Measurements from ENCODE around the gene HECW1. TPM values are rescaled to one million over a fixed set of nuclear protein-coding genes. Genes with fewer than 3 reads are reported as not detected.

The HECW1 gene
- total and polyA plus RNA-seq, 2 of the 8 experiments (the other 6 are each of a cell fraction or from before 2014, with no cell fraction given), result 2.9 to 12.7 TPM

DNA sequence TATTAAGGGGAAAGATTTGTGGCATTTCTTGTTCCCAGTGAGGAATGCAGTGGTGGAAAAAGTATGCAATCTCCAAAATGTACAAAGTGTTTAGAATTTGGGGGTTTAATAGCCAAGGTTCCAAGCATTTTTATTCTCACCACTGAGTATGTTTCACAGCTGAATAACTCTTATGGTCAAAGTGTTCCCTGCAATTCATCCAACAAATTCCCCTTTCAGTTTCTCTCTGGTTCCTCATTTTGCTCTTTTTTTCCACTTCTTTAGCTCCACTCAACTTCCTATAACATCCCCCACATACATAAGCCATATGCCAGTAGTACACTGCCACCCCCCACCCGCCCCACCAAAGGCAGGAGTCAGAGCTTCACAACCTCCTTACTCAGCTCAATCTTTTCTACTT, 4.6 kb downstream of the HECW1 start:
- no peak overlapping the region for H2BK20ac ChIP-seq (ENCODE audit: low read length)
- no peak overlapping the region for H2BK15ac ChIP-seq (ENCODE audit: low read length)
- no peak overlapping the region for H3K18ac ChIP-seq (ENCODE audit: extremely low read depth, low read length)
- POLR2A ChIA-PET (ENCODE audit: partially characterized antibody), result interaction anchor here (1.9 kb wide), 1 partner anchor 10 kb away, joined by 5 read pairs; no protein-coding TSS in a partner anchor
- H3K79me2 ChIP-seq (ENCODE audit: control insufficient read depth in 1 of 2, insufficient read depth in 2 of 2, low read length in 2 of 2), result peaks cover 0 to 36% of the 10 kb centered on the region in 2 experiments; a peak in 3 of 4 replicates
- no peak overlapping the region for H4K5ac ChIP-seq (ENCODE audit: insufficient read length, low read depth, low read length)
- no peak for DNase-seq (ENCODE audit: low read depth in 1 of 2, low spot score in 2 of 2)
- H2AK5ac ChIP-seq (ENCODE audit: low read depth, low read length), result no peak overlapping the region
- H2BK5ac ChIP-seq (ENCODE audit: low read depth, low read length), result no peak overlapping the region
- FAIRE-seq, result no peak
- H3K23me2 ChIP-seq (ENCODE audit: low read depth, low read length), result peaks cover 14% of the 10 kb centered on the region
- 85% methylated on average over 1 of the region's 1 CpG; no CpG with 5 or more reads in 1 of the 2 experiments for WGBS, 2 experiments (ENCODE audit: extremely low coverage in 1 of 2, insufficient coverage in 1 of 2, insufficient read length in 1 of 2, insufficient replicate concordance in 2 of 2, low coverage in 1 of 2, low lambda C conversion rate in 2 of 2, missing lambda C conversion rate in 1 of 2)
- H3K56ac ChIP-seq (replicated peaks; ENCODE audit: insufficient read length, low read depth, low read length), result no peak overlapping the region
- H3K27me3 ChIP-seq (replicated peaks in 1 of 4; ENCODE audit: control insufficient read depth in 3 of 4, extremely low read depth in 1 of 4, insufficient read depth in 3 of 4, low read length in 3 of 4), result peaks cover 1 to 3% (median 2%) of the 10 kb centered on the region in 4 experiments; a peak in 3 of 7 replicates
- H3K23ac ChIP-seq (ENCODE audit: insufficient read length), result no peak overlapping the region
- H3K36me3 ChIP-seq (ENCODE audit: control insufficient read depth in 2 of 4, insufficient read depth in 4 of 4, low read length in 3 of 4), result no peaks in the 10 kb centered on the region
- H2BK120ac ChIP-seq (replicated peaks; ENCODE audit: low read depth, low read length), result no peak overlapping the region
- CTCF ChIA-PET (ENCODE audit: partially characterized antibody), result interaction anchor here (0.6 to 4.0 kb wide), 6 partner anchors 9 to 1138 kb away, joined by 3 to 24 read pairs (median 4); no protein-coding TSS in a partner anchor
- no peak overlapping the region for H3K14ac ChIP-seq (ENCODE audit: insufficient read length)
- no peak overlapping the region for H3K27ac ChIP-seq (ENCODE audit: low read depth, low read length)
- no peak overlapping the region for H4K91ac ChIP-seq (replicated peaks; ENCODE audit: insufficient read length, low read length)
- no peak overlapping the region for H2BK12ac ChIP-seq (ENCODE audit: low read depth, low read length)
- no peak for TF ChIP-seq GTF2F1 (IDR thresholded peaks at IDR 0.05; ENCODE audit: borderline replicate concordance, low read depth, low read length)
- H3K9ac ChIP-seq (replicated peaks in 1 of 4; ENCODE audit: extremely low read depth in 1 of 4, low read depth in 3 of 4, low read length in 3 of 4), result no peak overlapping the region
- no peak overlapping the region for H2AFZ ChIP-seq (ENCODE audit: low read length)
- H3K4ac ChIP-seq (replicated peaks; ENCODE audit: insufficient read length, low read depth, low read length), result no peak overlapping the region
- no peaks in the 10 kb centered on the region; the same call in 1 of the 2 replicates for H3K79me1 ChIP-seq (ENCODE audit: low read depth, low read length)
- H3K4me1 ChIP-seq (replicated peaks in 1 of 4; ENCODE audit: control insufficient read depth in 3 of 4, insufficient read depth in 4 of 4, low read length in 3 of 4), result peaks cover 6 to 16% (median 11%) of the 10 kb centered on the region in 4 experiments
- no peaks in the 10 kb centered on the region for H4K20me1 ChIP-seq (replicated peaks in 1 of 2; ENCODE audit: control insufficient read depth in 1 of 2, insufficient read depth in 2 of 2, low read length in 2 of 2)
- H4K8ac ChIP-seq (ENCODE audit: extremely low read depth, insufficient read depth, low read length), result no peak overlapping the region
- no peak overlapping the region for H3K4me2 ChIP-seq (ENCODE audit: insufficient read depth in 1 of 2, low read depth in 2 of 2, low read length in 2 of 2)
- H3K9me3 ChIP-seq (ENCODE audit: insufficient read depth in 2 of 2, low read depth in 1 of 2, low read length in 1 of 2), result no peaks in the 10 kb centered on the region
- no peak overlapping the region for H3K4me3 ChIP-seq (ENCODE audit: extremely low read depth in 1 of 4, insufficient read depth in 2 of 4, low read depth in 3 of 4, low read length in 4 of 4)

All from H1 (cell line).